HG02571 (cell line): ENCODE data around the gene SLC23A1.
"Not testable (repeated sequence)": the region's sequence is repeated elsewhere in the genome, so short reads cannot be mapped to it uniquely, and the experiment has no call there.

Experiments used
- ATAC-seq: cut with Tn5 transposase; IDR thresholded peaks from one replicate; pipeline ENCODE4 v1.9.1; 2021; ENCODE audit warnings: mild to moderate bottlenecking, moderate library complexity; ENCODE audit not compliant: unreplicated experiment

Gene SLC23A1

GRCh38 chr5:139390639-139391569 lies 7.8 kb upstream of the SLC23A1 start:
- ATAC-seq, result no peak

- peak; percentile 35 for ATAC-seq
These were observed 6.9 kb upstream of the SLC23A1 start, which contains the start of gene MZB1 for GRCh38 chr5:139389701-139390638. Gene MZB1, minus strand, starts transcription at chr5:139389913. Its CDS starts 57 bp downstream, at chr5:139389856.

DNA sequence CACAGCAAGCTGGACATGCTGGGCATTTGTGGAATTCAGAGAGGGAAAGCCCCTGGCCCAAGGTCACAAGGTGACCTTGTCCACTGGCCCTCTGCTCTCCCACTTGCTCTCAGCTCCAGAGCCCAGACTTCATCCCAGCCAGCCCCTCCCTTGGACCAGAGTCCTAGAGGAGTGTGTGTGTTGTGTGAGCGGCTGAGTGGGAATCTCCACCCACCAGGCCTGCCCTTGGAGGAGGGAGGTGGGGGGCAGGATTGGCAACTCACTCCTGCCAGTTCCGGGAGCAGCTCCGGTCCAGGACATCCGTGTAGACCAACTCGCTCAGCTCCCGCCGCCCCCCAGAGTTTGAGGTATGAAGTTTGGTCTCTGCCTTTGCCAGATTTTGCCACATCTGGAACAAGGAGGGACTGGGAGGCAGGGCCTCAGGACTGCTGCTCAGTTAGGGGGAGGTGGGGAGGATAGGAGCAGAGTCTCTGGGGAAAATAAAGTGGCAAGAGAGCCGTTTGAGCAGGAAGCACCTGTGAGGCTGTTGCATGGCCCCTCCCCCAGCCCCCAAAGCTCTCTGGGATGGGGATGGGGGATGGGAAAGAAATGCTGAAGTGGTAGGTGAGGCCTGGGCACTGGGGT lies 5.2 kb upstream of the SLC23A1 start:
- ATAC-seq, result no peak

DNA sequence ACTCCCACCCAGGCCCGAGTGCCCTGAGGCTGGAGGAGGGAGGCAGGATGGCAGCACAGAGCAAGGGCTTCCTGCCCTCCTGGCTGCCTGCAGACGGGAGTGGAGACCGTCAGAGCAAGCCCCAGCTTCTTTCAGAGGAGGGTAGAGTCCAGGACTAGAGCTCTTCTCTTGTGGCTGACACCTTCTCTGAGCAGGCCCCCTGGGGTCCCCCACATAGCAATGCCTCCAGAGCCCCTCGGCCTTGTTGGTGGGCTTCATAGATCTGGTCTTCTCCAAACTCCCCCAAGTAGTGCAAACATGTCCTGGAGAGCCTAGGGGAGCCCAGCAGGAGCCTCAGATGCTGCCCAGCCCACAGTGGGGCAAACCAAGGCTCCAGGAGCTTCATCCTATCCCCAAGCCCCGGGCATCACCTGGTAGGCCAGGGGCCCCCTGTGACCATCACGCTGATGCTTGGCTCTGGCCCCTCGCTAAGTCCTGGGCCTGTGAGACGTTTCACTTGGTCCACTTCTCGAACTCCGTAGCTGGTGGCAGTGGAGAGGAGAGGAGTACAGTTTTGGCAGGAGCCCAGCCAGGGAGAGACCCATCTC lies 4.6 kb upstream of the SLC23A1 start:
- no peak for ATAC-seq

- not testable (repeated sequence) for ATAC-seq
These were observed 3.9 kb upstream of the SLC23A1 start for GRCh38 chr5:139386956-139387355.

GRCh38 chr5:139386050-139386438 lies 2.9 kb upstream of the SLC23A1 start:
- no peak for ATAC-seq

DNA sequence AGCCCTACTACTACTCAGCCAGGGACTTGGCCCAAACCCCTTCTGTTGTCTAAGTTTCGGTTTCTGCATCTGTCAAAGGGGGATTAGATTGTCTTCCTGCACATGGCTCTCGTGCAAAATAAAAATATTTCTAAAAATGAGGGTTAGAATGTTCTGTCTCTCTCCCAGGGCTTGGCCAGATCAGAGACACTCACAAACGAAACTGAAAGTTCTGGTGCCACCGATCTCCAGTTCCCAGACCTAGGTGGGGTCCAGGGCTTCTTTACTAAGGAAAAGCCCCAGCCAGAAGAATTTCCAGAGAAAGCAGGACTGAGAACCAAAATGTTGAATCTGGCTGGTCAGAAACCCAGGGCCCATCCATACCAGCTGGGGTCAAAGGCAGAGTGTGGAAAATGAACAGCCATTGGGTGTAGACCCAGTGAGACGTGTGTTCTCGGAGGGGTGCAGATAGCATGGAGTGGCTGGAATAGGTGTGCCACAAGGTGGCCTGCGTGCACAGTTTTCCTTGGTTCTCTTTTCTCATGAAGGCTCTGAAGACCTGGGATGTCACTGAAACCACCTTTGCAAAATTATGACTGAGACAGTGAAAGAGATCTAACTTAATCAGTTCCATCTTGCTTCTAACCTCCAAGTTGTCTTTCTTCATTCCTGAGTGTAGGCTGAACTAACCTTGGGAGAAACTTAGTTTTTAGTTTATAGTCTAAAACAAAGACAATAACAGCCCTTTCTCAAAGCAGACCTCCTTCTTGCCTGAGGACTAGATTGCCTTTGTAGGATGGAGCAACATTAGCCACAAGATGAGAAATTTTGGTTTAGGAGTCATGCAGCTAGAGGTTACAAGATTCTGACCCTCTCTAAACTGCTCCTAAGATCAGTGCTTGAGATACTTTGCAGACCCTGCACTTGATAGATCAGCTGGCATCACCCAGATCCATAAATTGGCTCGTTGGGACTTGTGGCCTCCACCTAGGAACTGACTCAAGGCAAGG lies 2.3 kb upstream of the SLC23A1 start:
- no peak for ATAC-seq

GRCh38 chr5:139384591-139385051 lies 1.5 kb upstream of the SLC23A1 start:
- ATAC-seq, result no peak

DNA sequence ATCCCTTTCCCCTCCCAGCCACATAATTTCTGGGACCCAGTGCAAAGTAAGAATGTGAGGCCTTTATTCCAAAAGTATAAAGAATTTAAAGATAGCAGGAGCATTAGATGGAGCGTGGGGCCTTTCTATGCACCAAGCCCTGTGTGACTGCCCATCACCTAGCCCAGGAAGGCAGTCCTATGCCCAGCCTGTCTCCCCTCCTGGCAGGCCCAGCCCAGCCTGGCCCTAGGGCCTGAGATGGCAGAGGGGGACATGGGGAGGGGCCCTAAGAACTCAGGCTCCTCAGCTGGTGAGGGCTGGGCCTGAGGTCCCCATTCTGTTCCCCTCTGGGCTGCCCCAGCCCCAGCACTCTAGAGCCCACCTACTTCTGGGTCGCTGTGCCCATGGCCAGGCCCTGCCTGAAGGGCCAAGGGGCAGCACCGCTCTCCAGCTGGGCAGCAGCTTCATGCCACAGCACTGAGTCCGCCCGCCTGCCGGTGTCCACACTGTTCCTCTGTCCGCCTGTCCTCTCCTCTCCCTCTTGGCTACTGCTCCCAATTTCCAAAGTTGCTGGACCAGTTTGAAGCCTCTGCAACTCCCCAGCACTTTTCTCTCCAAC lies 995 bp upstream of the SLC23A1 start:
- ATAC-seq, result no peak

DNA sequence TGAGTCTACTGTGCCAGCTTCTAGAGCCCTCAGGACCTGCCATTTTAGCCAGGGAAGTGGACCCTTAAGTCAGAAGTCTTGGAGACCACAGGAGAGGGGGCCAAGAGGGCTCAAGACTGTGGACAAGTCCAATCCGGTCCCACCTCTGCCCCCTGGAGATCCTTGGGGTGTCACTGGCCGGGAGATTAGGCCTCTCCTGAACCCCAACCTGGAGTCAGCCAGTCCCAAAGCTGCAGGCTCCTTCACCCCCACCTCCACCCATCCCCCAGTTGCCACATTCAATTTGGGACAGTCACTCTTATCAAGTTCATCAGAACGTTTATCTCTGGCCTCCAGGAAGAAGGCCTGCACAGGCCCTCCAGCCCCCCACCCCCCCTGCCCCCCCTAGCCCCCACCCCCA lies 290 bp downstream of the SLC23A1 start:
- ATAC-seq, result no peak

DNA sequence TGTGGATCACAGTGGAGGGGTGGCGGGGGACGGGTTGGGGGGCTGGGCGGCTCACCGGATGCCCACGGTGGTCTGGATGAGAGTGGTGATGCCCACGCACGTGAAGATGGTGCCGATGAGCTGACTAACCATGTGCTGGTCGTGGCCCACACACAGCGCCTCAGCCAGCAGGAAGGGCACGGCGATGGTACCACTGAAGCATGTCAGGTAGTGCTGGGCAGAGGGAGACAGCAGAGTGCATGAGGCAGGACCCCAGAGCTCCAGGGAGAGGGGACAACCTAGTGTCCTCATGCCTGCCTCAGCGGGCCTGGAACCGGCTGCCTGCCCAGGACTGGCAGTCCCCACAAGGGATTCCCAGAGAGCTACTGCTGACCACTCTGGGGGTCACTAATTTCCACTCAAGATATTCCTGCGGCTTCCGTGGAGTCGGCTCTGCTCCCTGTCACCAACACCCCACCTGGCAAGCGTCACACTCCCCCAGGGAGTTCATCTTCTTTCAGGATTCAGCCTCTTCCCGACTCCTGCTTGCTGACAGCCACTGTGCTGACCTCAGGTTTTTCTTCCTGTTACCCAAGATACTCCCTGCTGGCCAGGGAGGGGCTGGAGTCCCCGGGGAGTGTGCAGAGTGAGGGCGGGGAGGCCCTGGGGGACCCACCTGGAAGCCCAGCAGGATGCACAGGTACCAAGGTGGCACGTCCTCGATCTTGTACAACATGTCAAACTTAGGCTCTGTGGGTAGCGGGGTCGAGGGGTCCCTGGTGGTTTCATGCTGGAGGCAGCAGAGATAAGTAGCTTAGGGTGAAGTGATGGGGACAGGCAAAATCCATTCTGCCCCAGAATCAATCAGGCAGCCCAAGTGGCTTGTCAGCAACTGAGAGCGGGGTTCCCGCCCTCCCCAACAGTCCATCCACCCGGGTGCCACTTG lies 998 bp downstream of the SLC23A1 start:
- no peak for ATAC-seq

- ATAC-seq, result no peak
These were observed 3.3 kb downstream of the SLC23A1 start for GRCh38 chr5:139379626-139380449.

GRCh38 chr5:139378941-139379361 lies 4.1 kb downstream of the SLC23A1 start:
- no peak for ATAC-seq

- ATAC-seq, result no peak
These were observed 4.8 kb downstream of the SLC23A1 start for GRCh38 chr5:139378101-139378825.

DNA sequence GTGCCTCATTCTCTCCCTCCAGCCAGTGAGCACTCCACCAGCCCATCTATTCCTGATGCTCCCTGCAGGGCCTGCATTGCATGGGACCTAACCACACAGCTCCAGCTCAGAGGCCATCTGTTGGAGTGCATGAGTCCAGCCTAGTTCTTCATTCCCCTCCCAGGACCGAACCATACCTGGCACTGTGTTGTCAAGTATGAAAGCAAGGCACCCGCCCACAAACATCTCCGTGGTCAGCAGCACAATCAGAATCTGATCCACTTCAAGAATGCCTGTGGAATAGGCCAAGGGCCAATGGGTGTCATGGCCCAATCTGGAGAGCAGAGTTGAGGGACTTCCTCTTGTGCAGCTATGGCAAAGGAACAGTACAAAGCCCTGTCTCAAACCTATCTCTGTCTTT lies 5.9 kb downstream of the SLC23A1 start:
- ATAC-seq, result no peak

- no peak for ATAC-seq
These were observed 6.7 kb downstream of the SLC23A1 start for GRCh38 chr5:139376364-139376763.
